DMS53 treated with DMSO at 0.1 percent for 48 hours (cell line): ENCODE measurements around the gene IKZF3.

ENCODE experiments used
- DNase-seq: peaks from one replicate; lab custom pipeline; 2025; ENCODE audit not compliant: unreplicated experiment; lab: John Stamatoyannopoulos, UW

The IKZF3 gene

GRCh38 chr17:39818358-39819000 lies 45.6 kb downstream of the IKZF3 start:
- no peak for DNase-seq

GRCh38 chr17:39816272-39816671 lies 47.8 kb downstream of the IKZF3 start:
- DNase-seq = no peak

- no peak for DNase-seq
These were observed 49.6 kb downstream of the IKZF3 start for GRCh38 chr17:39814497-39814896.

GRCh38 chr17:39813631-39814030 lies 50.5 kb downstream of the IKZF3 start:
- DNase-seq = no peak

- no peak for DNase-seq
These were observed 51.6 kb downstream of the IKZF3 start for GRCh38 chr17:39812466-39812865.

GRCh38 chr17:39810939-39811728 lies 53.0 kb downstream of the IKZF3 start:
- no peak for DNase-seq

GRCh38 chr17:39809221-39809620 lies 54.9 kb downstream of the IKZF3 start:
- no peak for DNase-seq

- no peak for DNase-seq
These were observed 55.6 kb downstream of the IKZF3 start for GRCh38 chr17:39808409-39808997.

- no peak for DNase-seq
These were observed 59.3 kb downstream of the IKZF3 start for GRCh38 chr17:39804839-39805238.

GRCh38 chr17:39801055-39801454 lies 63.1 kb downstream of the IKZF3 start:
- DNase-seq = no peak

GRCh38 chr17:39800540-39800939 lies 63.6 kb downstream of the IKZF3 start:
- no peak for DNase-seq

GRCh38 chr17:39799395-39799794 lies 64.7 kb downstream of the IKZF3 start:
- no peak for DNase-seq

GRCh38 chr17:39794249-39794970 lies 69.7 kb downstream of the IKZF3 start:
- DNase-seq = no peak

- DNase-seq = no peak
These were observed 70.7 kb downstream of the IKZF3 start for GRCh38 chr17:39793301-39793872.

GRCh38 chr17:39792526-39793221 lies 71.4 kb downstream of the IKZF3 start:
- DNase-seq = no peak

- DNase-seq = no peak
These were observed 72.8 kb downstream of the IKZF3 start for GRCh38 chr17:39791111-39791992.

GRCh38 chr17:39787743-39788484 lies 76.2 kb downstream of the IKZF3 start:
- DNase-seq = no peak

- DNase-seq = no peak
These were observed 77.1 kb downstream of the IKZF3 start for GRCh38 chr17:39787041-39787440.

GRCh38 chr17:39782980-39783379 lies 81.1 kb downstream of the IKZF3 start:
- DNase-seq = no peak
